Measurements from ENCODE around the gene MTOR.

DNA sequence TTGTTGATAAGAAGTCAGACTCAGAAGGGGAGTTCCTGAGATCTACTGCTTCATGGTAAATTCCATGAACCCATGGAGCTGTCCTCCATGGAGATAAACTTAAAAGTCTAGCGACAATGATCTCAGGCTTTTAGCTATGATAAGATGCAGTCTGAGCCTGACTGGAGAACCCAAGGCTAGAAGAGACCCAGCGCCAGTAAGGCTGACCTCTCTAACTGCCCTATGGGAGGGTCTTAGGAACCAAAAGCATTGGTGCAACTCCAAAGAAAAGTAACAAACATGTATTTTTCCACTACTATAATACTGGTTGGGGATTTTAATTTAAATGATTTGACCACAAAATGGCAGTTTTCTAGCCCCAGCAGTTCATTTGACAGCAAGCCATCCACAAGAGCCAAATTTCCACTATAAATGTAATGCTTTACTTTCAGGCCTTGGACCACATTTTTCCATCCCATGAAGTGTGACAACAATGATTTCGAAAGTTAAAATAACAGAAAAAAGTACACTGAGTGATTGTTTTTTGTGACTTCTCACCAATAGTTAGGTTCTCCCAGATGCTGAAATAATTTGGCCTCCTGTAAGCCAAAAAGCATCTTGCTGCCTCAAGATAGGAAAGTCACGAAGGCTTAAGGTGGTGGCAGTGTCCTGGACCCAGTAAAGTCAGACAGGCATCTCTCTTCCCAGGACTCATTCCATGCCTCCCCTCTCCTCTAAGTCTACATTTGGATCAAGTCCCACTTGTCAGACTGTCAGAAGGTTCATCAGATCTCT, 119.5 kb downstream of the MTOR start:
- TF ChIP-seq POLR2A (IDR thresholded peaks at IDR 0.05; ENCODE audit: low read depth, low read length) (no peak), POLR2AphosphoS5 (IDR thresholded peaks at IDR 0.05; ENCODE audit: low read depth, low read length) (no peak)
